Stimulated activated CD4-positive, alpha-beta T cell treated with anti-CD3 and anti-CD28 coated beads, Interleukin-4, amount 100 ng/mL, for 4 hours (primary cell): ENCODE data around the gene HOXD13.

Experiments
- DNase-seq, 2 experiments: peaks; one replicate each; pipeline ENCODE4 v3.0.0-alpha.2; 2020

HOXD13 gene

GRCh38 chr2:176121190-176122051 lies 28.9 kb downstream of the HOXD13 start:
- DNase-seq: no peak

GRCh38 chr2:176122052-176122682 lies 29.6 kb downstream of the HOXD13 start:
- no peak for DNase-seq

- no peak for DNase-seq
These were observed 30.3 kb downstream of the HOXD13 start, which contains the start of gene HOXD9 for GRCh38 chr2:176122683-176123410. Gene HOXD9, plus strand, starts transcription at chr2:176122719. Its CDS starts 50 bp downstream, at chr2:176122769.

- no peak for DNase-seq
These were observed 31.0 kb downstream of the HOXD13 start for GRCh38 chr2:176123411-176124109.

GRCh38 chr2:176124110-176124946 lies 31.8 kb downstream of the HOXD13 start:
- DNase-seq: no peak

GRCh38 chr2:176124947-176125771 lies 32.6 kb downstream of the HOXD13 start:
- DNase-seq: no peak

GRCh38 chr2:176125772-176126054 lies 33.2 kb downstream of the HOXD13 start:
- DNase-seq: no peak

GRCh38 chr2:176126929-176127773 lies 34.6 kb downstream of the HOXD13 start:
- DNase-seq: peak; percentile 44 to 71

- no peak for DNase-seq
These were observed 35.2 kb downstream of the HOXD13 start for GRCh38 chr2:176127774-176128072.

- no peak for DNase-seq
These were observed 35.9 kb downstream of the HOXD13 start for GRCh38 chr2:176128172-176128981.

GRCh38 chr2:176128982-176129796 lies 36.7 kb downstream of the HOXD13 start, which contains the start of gene HOXD8:
Gene HOXD8, plus strand, starts transcription at chr2:176129705. Its CDS starts 662 bp downstream, at chr2:176130367.
- no peak for DNase-seq

GRCh38 chr2:176129813-176130146 lies 37.3 kb downstream of the HOXD13 start:
- DNase-seq: no peak

- peak in 1 of 2 experiments; percentile 20 for DNase-seq
These were observed 37.8 kb downstream of the HOXD13 start for GRCh38 chr2:176130147-176130956.

- no peak for DNase-seq
These were observed 38.7 kb downstream of the HOXD13 start for GRCh38 chr2:176130957-176131847.

GRCh38 chr2:176131848-176132158 lies 39.3 kb downstream of the HOXD13 start:
- no peak for DNase-seq
